Mesenchymal stem cell (in vitro differentiated cells and primary cell): ENCODE data around the gene HLA-DQA2.

Experiments used
- DNase-seq: peaks from one replicate; pipeline ENCODE4 v3.0.0-alpha.2; 2013
- H2AFZ ChIP-seq: one replicate; pipeline ENCODE4 v1.6.1; 2013; ENCODE audit warnings: low read depth, mild to moderate bottlenecking, control low read depth, inconsistent platforms, low read length, moderate library complexity
- H2AK5ac ChIP-seq: 2 replicates; pipeline ENCODE4 v1.6.1; 2013; ENCODE audit warnings: low read length, moderate library complexity, mild to moderate bottlenecking, inconsistent platforms; ENCODE audit not compliant: severe bottlenecking
- H2BK120ac ChIP-seq: one replicate; pipeline ENCODE4 v1.6.1; 2013; ENCODE audit warnings: low read depth, mild to moderate bottlenecking, inconsistent platforms, low read length, moderate library complexity
- H2BK12ac ChIP-seq, 2 experiments: one replicate each; pipeline ENCODE4 v1.6.1; 2013; ENCODE audit warnings: inconsistent platforms in 2 of 2, low read length in 2 of 2, mild to moderate bottlenecking in 2 of 2, moderate library complexity in 2 of 2, control low read depth in 1 of 2
- H2BK15ac ChIP-seq: one replicate; pipeline ENCODE4 v1.6.1; 2013; ENCODE audit warnings: mild to moderate bottlenecking, low read depth, inconsistent platforms; ENCODE audit not compliant: poor library complexity, severe bottlenecking
- H2BK5ac ChIP-seq: 2 replicates; pipeline ENCODE4 v1.6.1; 2013; ENCODE audit warnings: low read depth, mild to moderate bottlenecking, low read length, control low read depth, inconsistent platforms; ENCODE audit not compliant: poor library complexity, severe bottlenecking
- H3K14ac ChIP-seq, 2 experiments: one replicate each; pipeline ENCODE4 v1.6.1; 2013; ENCODE audit warnings: inconsistent platforms in 2 of 2, low read length in 2 of 2, control low read depth in 1 of 2, mild to moderate bottlenecking in 1 of 2, moderate library complexity in 1 of 2
- H3K18ac ChIP-seq, 2 experiments: one replicate each; pipeline ENCODE4 v1.6.1; 2013; ENCODE audit warnings: inconsistent platforms in 2 of 2, low read length in 2 of 2, control low read depth in 1 of 2, low read depth in 1 of 2, mild to moderate bottlenecking in 1 of 2
- H3K23ac ChIP-seq, 2 experiments: one replicate each; pipeline ENCODE4 v1.6.1; 2013; ENCODE audit warnings: inconsistent platforms in 2 of 2, low read length in 2 of 2, mild to moderate bottlenecking in 2 of 2, moderate library complexity in 2 of 2, control low read depth in 1 of 2
- H3K27ac ChIP-seq: 2 replicates; pipeline ENCODE4 v1.5.1; 2013; ENCODE audit warnings: mild to moderate bottlenecking, moderate library complexity, low read length, control low read depth, inconsistent platforms; ENCODE audit not compliant: poor library complexity, severe bottlenecking
- H3K27me3 ChIP-seq, 2 experiments: 2 replicates each; pipeline versions ENCODE4 v1.6.1 to v1.7.0; 2013; ENCODE audit warnings: low read length in 2 of 2, mild to moderate bottlenecking in 2 of 2, moderate library complexity in 2 of 2, control low read depth in 1 of 2, inconsistent platforms in 1 of 2; ENCODE audit not compliant: control insufficient read depth in 1 of 2, insufficient read depth in 1 of 2
- H3K36me3 ChIP-seq, 2 experiments: 2 replicates each; pipeline versions ENCODE4 v1.6.1 to v1.7.0; 2013; ENCODE audit warnings: low read length in 2 of 2, control low read depth in 1 of 2, inconsistent platforms in 1 of 2, low read depth in 1 of 2, mild to moderate bottlenecking in 1 of 2; ENCODE audit not compliant: insufficient read depth in 2 of 2, control insufficient read depth in 1 of 2
- H3K4ac ChIP-seq, 2 experiments: one replicate each; pipeline ENCODE4 v1.6.1; 2013; ENCODE audit warnings: inconsistent platforms in 2 of 2, low read length in 2 of 2, mild to moderate bottlenecking in 2 of 2, moderate library complexity in 2 of 2, control low read depth in 1 of 2, low read depth in 1 of 2
- H3K4me1 ChIP-seq: 2 replicates; pipeline ENCODE4 v1.6.1; 2013; ENCODE audit warnings: low read depth, low read length, control low read depth; ENCODE audit not compliant: control insufficient read depth, insufficient read depth
- H3K4me2 ChIP-seq: 2 replicates; pipeline ENCODE4 v1.6.1; 2013; ENCODE audit warnings: low read length, mild to moderate bottlenecking, inconsistent platforms; ENCODE audit not compliant: poor library complexity, severe bottlenecking
- H3K4me3 ChIP-seq, 2 experiments: 2 replicates each; pipeline versions ENCODE4 v1.5.1 to v1.7.0; 2013; ENCODE audit warnings: low read length in 2 of 2, mild to moderate bottlenecking in 2 of 2, control low read depth in 1 of 2, low read depth in 1 of 2; ENCODE audit not compliant: insufficient read depth in 1 of 2
- H3K79me1 ChIP-seq: replicated peaks from 2 replicates; pipeline ENCODE4 v1.6.1; 2013; ENCODE audit warnings: mild to moderate bottlenecking, control low read depth, low read length, inconsistent platforms; ENCODE audit not compliant: poor library complexity, severe bottlenecking
- H3K9ac ChIP-seq: 2 replicates; pipeline ENCODE4 v1.7.0; 2013; ENCODE audit warnings: mild to moderate bottlenecking, low read length, moderate library complexity
- H3K9me3 ChIP-seq: 2 replicates; pipeline ENCODE4 v1.7.0; 2013; ENCODE audit warnings: mild to moderate bottlenecking, low read length; ENCODE audit not compliant: control insufficient read depth
- H4K8ac ChIP-seq: one replicate; pipeline ENCODE4 v1.6.1; 2013; ENCODE audit warnings: inconsistent platforms, mild to moderate bottlenecking, low read length, moderate library complexity
- H4K91ac ChIP-seq: one replicate; pipeline ENCODE4 v1.6.1; 2013; ENCODE audit warnings: mild to moderate bottlenecking, low read length, inconsistent platforms
- WGBS: methylation state at CpG from one replicate; pipeline ENCODE4 v1.1.7; 2013; ENCODE audit warnings: mixed read lengths; 5-methylcytosine and 5-hydroxymethylcytosine counted together

Gene HLA-DQA2

DNA sequence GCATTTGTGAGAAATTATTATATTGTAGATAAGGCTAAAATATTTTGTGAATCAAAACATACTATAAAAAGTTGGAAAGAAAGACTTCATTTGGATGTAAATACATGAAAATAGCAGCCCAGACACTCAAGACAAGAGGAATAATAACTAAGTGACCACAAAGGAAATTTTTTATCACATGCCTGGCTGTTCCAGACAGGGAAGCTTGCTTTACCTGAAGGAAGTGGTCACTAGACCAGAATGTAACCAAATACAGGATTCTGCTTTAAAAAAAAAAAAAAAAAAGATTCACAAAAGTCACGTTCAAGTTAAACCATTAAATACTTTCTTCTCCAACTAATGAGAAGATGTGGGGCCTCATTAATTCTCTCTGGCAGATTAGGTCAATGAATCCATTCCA, 31.5 kb downstream of the HLA-DQA2 start:
- Histone ChIP-seq H3K36me3 (no peaks in the 10 kb centered on the region), H3K14ac (no peak overlapping the region), H4K8ac (no peak overlapping the region), H3K4me2 (no peak overlapping the region), H2AK5ac (no peak overlapping the region), H3K4ac (no peak overlapping the region), H3K79me1 (no peaks in the 10 kb centered on the region), H3K9ac (no peak overlapping the region), H3K9me3 (no peaks in the 10 kb centered on the region), H2BK5ac (no peak overlapping the region), H2BK12ac (no peak overlapping the region), H3K27me3 (peaks cover 11 to 77% of the 10 kb centered on the region in 2 experiments), H2BK15ac (no peak overlapping the region), H2BK120ac (no peak overlapping the region), H4K91ac (no peak overlapping the region), H2AFZ (no peak overlapping the region), H3K27ac (no peak overlapping the region), H3K23ac (no peak overlapping the region), H3K4me1 (no peaks in the 10 kb centered on the region), H3K4me3 (no peak overlapping the region), H3K18ac (no peak overlapping the region)
- WGBS: no CpG with 5 or more reads among the region's 1 CpG
- no peak for DNase-seq

DNA sequence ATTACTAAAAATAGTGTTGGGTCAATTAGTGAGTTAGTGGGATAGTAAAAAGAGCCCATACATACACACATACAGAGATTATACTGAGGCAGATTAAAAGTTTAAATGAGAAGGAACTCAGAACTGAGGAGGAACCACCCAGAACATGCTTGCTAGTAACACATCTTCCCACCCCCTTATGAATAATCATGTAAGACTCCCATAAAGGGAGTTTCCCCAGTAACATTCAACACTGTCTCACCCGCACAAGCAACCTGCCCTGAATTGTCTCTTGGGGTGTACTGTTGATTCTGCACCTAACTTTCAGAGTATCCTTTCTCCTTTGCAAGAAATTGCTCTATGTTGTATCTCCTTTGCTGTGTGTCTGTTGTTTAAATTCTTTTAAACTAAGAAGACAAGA, 33.2 kb downstream of the HLA-DQA2 start:
- no peak overlapping the region for H2AK5ac ChIP-seq
- H3K27me3 ChIP-seq: peaks cover 17 to 67% of the 10 kb centered on the region in 2 experiments
- no peak overlapping the region for H2AFZ ChIP-seq
- 67% methylated on average over 1 of the region's 1 CpG for WGBS
- H2BK15ac ChIP-seq: no peak overlapping the region
- H3K4ac ChIP-seq: no peak overlapping the region
- no peak overlapping the region for H3K9ac ChIP-seq
- no peak overlapping the region for H2BK12ac ChIP-seq
- no peak overlapping the region for H4K91ac ChIP-seq
- no peak overlapping the region for H2BK120ac ChIP-seq
- no peak overlapping the region for H3K18ac ChIP-seq
- no peak for DNase-seq
- no peak overlapping the region for H3K4me3 ChIP-seq
- no peaks in the 10 kb centered on the region for H3K79me1 ChIP-seq
- H4K8ac ChIP-seq: no peak overlapping the region
- H3K27ac ChIP-seq: no peak overlapping the region
- no peak overlapping the region for H2BK5ac ChIP-seq
- H3K36me3 ChIP-seq: no peaks in the 10 kb centered on the region
- H3K9me3 ChIP-seq: no peaks in the 10 kb centered on the region
- H3K14ac ChIP-seq: no peak overlapping the region
- H3K4me2 ChIP-seq: no peak overlapping the region
- no peaks in the 10 kb centered on the region for H3K4me1 ChIP-seq
- no peak overlapping the region for H3K23ac ChIP-seq

DNA sequence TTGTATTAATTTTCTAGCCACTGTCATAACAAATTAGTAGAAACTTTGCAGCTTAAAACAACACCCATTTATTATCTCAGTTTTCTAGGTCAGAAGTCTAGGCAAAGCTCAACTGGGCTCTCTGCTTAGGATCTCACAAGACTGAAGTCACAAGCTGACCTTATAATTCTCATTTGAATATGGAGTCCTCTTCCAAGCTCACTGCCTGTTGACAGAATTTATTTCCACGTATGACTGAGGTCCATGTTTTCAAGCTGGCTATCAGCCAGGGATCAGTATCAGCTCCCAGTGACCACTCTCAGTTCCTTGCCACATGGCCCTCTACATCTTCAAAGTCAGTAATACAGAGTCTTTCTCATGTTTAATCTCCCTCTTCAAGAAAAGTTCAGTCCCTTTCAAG, 33.9 kb downstream of the HLA-DQA2 start:
- Histone ChIP-seq H3K27ac (no peak overlapping the region), H3K79me1 (no peaks in the 10 kb centered on the region), H2AK5ac (no peak overlapping the region), H4K91ac (no peak overlapping the region), H2AFZ (no peak overlapping the region), H4K8ac (no peak overlapping the region), H3K9ac (no peak overlapping the region), H3K4ac (no peak overlapping the region), H3K23ac (no peak overlapping the region), H2BK120ac (no peak overlapping the region), H3K4me2 (no peak overlapping the region), H3K4me3 (no peak overlapping the region), H2BK15ac (no peak overlapping the region), H3K27me3 (peaks cover 17 to 67% of the 10 kb centered on the region in 2 experiments), H3K9me3 (no peaks in the 10 kb centered on the region), H3K18ac (no peak overlapping the region), H3K4me1 (no peaks in the 10 kb centered on the region), H3K14ac (no peak overlapping the region), H3K36me3 (no peaks in the 10 kb centered on the region), H2BK12ac (no peak overlapping the region), H2BK5ac (no peak overlapping the region)
- DNase-seq: no peak
- 58% methylated on average over 1 of the region's 1 CpG for WGBS

DNA sequence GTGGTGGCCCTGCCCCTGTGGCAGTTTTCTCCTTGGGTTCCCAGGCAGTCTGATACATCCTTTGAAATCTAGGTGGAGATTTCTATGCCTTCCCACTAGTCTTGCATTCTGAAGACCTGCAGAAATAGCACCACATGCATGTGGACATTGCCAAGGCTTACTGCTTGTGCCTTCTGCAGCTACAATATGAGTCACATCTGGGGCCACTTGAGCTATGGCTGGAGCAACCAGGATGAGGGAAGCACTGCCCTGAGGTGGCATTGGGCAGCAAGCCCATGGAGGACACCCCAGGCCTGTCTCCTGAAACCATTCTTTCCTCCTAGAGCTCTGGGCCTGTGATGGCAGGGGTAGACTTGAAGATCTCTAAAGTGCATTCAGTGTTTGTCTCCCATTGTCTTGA, 37.8 kb downstream of the HLA-DQA2 start:
- H3K4me2 ChIP-seq: no peak overlapping the region
- no peak overlapping the region for H2BK120ac ChIP-seq
- H3K9ac ChIP-seq: no peak overlapping the region
- no peak overlapping the region for H2AK5ac ChIP-seq
- H4K91ac ChIP-seq: no peak overlapping the region
- H3K14ac ChIP-seq: no peak overlapping the region
- no peak overlapping the region for H3K4ac ChIP-seq
- no peak for DNase-seq
- H4K8ac ChIP-seq: no peak overlapping the region
- no peak overlapping the region for H3K18ac ChIP-seq
- H2BK15ac ChIP-seq: no peak overlapping the region
- no peak overlapping the region for H3K27ac ChIP-seq
- no peak overlapping the region for H3K23ac ChIP-seq
- H2BK5ac ChIP-seq: no peak overlapping the region
- H3K27me3 ChIP-seq: peaks cover 15 to 65% of the 10 kb centered on the region in 2 experiments
- H2BK12ac ChIP-seq: no peak overlapping the region
- H3K4me3 ChIP-seq: no peak overlapping the region
- no peaks in the 10 kb centered on the region for H3K79me1 ChIP-seq
- H2AFZ ChIP-seq: no peak overlapping the region
- no peaks in the 10 kb centered on the region for H3K4me1 ChIP-seq
- H3K9me3 ChIP-seq: peaks cover 5% of the 10 kb centered on the region
- H3K36me3 ChIP-seq: no peaks in the 10 kb centered on the region
